ENCODE data around the gene CYP3A7.
"Not testable (repeated sequence)": the region's sequence is repeated elsewhere in the genome, so short reads cannot be mapped to it uniquely, and the experiment has no call there.

Gene CYP3A7

DNA sequence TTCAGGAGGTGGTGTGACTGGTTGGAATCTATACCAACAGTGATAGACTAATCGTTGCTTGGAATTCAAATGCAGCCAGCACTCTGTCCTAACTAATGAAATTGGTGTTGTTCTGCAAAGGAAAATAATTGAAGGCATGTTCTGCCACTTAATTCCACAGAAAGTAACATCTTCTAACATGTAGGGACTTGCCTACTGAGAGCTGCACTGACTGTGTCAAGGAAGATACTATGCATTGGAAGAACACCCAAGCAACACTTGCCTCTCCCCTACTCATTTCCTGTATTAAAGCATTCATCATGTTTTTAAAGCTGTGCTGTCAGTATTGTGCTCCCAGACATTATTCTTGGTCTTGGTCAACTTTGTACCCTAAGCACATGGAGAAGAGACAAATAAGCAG, 2.7 kb upstream of the CYP3A7 start:
- no peaks in the 10 kb centered on the region for H3K9me3 ChIP-seq (ENCODE audit: insufficient read depth, low read depth, low read length)
- H4K91ac ChIP-seq (ENCODE audit: low read depth, low read length): no peak overlapping the region
- no CpG with 5 or more reads among the region's 1 CpG for WGBS (ENCODE audit: extremely low coverage, insufficient coverage, insufficient read length)

DNA sequence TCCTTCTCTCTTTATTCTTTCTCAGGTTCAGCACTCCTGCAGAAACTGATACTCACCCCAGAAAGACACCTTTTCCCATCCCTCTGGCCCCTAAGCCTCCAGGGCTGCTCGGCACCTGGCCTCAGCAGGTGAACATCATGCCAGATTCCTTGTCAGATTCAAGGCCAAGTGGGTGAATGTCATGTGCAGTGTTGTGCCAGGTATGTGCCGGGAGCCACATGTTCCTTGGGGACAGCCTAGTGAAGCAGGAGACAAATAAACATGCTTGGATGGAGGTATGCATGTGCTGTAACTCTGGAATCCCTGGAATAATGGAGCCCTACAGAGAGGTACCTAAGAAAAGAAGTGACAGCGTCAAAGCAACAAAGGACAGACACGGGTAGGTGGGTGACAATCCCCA, 1.7 kb upstream of the CYP3A7 start:
- not testable (repeated sequence) for H2AK5ac ChIP-seq (ENCODE audit: low read length); H3K4me3 ChIP-seq (ENCODE audit: low read depth, low read length); H4K8ac ChIP-seq (ENCODE audit: low read depth, low read length); H3K79me1 ChIP-seq (ENCODE audit: low read length); H2BK12ac ChIP-seq (ENCODE audit: low read length); H4K91ac ChIP-seq (ENCODE audit: low read depth, low read length); H3K4ac ChIP-seq (ENCODE audit: low read depth, low read length); H3K18ac ChIP-seq (ENCODE audit: low read length); H2AFZ ChIP-seq (ENCODE audit: insufficient read depth, low read length, poor library complexity); H3K23ac ChIP-seq (ENCODE audit: low read length); H3K79me2 ChIP-seq (ENCODE audit: control insufficient read depth, insufficient read depth, low read length, poor library complexity); H2BK120ac ChIP-seq (ENCODE audit: insufficient read depth, low read length, poor library complexity); H3K27ac ChIP-seq (ENCODE audit: low read depth, low read length); H3K9ac ChIP-seq (ENCODE audit: low read length); H3K9me3 ChIP-seq (ENCODE audit: insufficient read depth, low read depth, low read length); DNase-seq; H3K36me3 ChIP-seq (ENCODE audit: control insufficient read depth in 1 of 2, insufficient read depth in 2 of 2, low read length in 2 of 2); H3K14ac ChIP-seq (ENCODE audit: low read length); H4K12ac ChIP-seq (ENCODE audit: low read depth, low read length); H2BK5ac ChIP-seq (ENCODE audit: low read depth, low read length, poor library complexity); H3K27me3 ChIP-seq (ENCODE audit: insufficient read depth, low read length); H3K4me2 ChIP-seq (ENCODE audit: low read length); H3K4me1 ChIP-seq (ENCODE audit: control insufficient read depth in 1 of 2, insufficient read depth in 2 of 2, low read length in 2 of 2)
- WGBS (ENCODE audit: extremely low coverage, insufficient coverage, insufficient read length): no CpG with 5 or more reads among the region's 4 CpGs

More for the DNA sequence above, 2.7 kb upstream of the CYP3A7 start:
- no peak overlapping the region for H3K23ac ChIP-seq (ENCODE audit: low read length)
- no peak overlapping the region for H3K18ac ChIP-seq (ENCODE audit: low read length)
- H3K27ac ChIP-seq (ENCODE audit: low read depth, low read length): no peak overlapping the region
- H2AFZ ChIP-seq (ENCODE audit: insufficient read depth, low read length, poor library complexity): no peak overlapping the region
- H3K4me1 ChIP-seq (ENCODE audit: control insufficient read depth in 1 of 2, insufficient read depth in 2 of 2, low read length in 2 of 2): peaks cover 6% of the 10 kb centered on the region in 2 experiments
- peaks cover 3% of the 10 kb centered on the region for H3K79me1 ChIP-seq (ENCODE audit: low read length)
- DNase-seq: peak in 1 of 2 donors; percentile 6
- H3K4me2 ChIP-seq (ENCODE audit: low read length): no peak overlapping the region
- H4K12ac ChIP-seq (ENCODE audit: low read depth, low read length): no peak overlapping the region
- no peak overlapping the region for H2AK5ac ChIP-seq (ENCODE audit: low read length)
- no peaks in the 10 kb centered on the region for H3K79me2 ChIP-seq (ENCODE audit: control insufficient read depth, insufficient read depth, low read length, poor library complexity)
- H3K27me3 ChIP-seq (ENCODE audit: insufficient read depth, low read length): no peaks in the 10 kb centered on the region
- no peak overlapping the region for H2BK5ac ChIP-seq (ENCODE audit: low read depth, low read length, poor library complexity)
- no peak overlapping the region for H3K4ac ChIP-seq (ENCODE audit: low read depth, low read length)
- H3K36me3 ChIP-seq (ENCODE audit: control insufficient read depth in 1 of 2, insufficient read depth in 2 of 2, low read length in 2 of 2): peaks cover 0 to 2% of the 10 kb centered on the region in 2 experiments
- H3K4me3 ChIP-seq (ENCODE audit: low read depth, low read length): no peak overlapping the region
- H2BK120ac ChIP-seq (ENCODE audit: insufficient read depth, low read length, poor library complexity): no peak overlapping the region
- H4K8ac ChIP-seq (ENCODE audit: low read depth, low read length): no peak overlapping the region
- H2BK12ac ChIP-seq (ENCODE audit: low read length): no peak overlapping the region
- H3K14ac ChIP-seq (ENCODE audit: low read length): no peak overlapping the region
- no peak overlapping the region for H3K9ac ChIP-seq (ENCODE audit: low read length)

DNA sequence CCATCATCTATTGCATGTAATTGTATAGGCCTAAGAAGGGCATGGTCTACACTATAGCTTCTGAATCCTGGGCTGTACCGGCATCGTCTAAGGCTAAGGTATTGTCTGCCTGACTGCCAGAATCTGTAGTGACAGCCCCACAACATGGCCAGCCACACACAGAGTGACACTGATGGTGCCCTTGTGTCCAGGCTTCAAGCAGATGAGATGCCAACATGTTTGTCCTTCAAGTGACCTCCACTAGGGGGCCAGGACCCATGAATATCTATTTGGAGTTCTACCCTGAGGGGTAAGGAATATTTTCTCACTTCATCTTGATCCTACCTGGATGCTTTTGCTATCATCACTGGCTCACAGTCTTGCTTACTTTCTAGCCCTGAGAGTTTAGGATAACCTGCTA, 1.5 kb downstream of the CYP3A7 start:
- no peak overlapping the region for H3K9ac ChIP-seq (ENCODE audit: low read length)
- no peak for DNase-seq
- H2BK5ac ChIP-seq (ENCODE audit: low read depth, low read length, poor library complexity): no peak overlapping the region
- no CpG with 5 or more reads among the region's 2 CpGs for WGBS (ENCODE audit: extremely low coverage, insufficient coverage, insufficient read length)
- H3K27ac ChIP-seq (ENCODE audit: low read depth, low read length): no peak overlapping the region
- H3K14ac ChIP-seq (ENCODE audit: low read length): no peak overlapping the region
- no peaks in the 10 kb centered on the region for H3K27me3 ChIP-seq (ENCODE audit: insufficient read depth, low read length)
- H2BK120ac ChIP-seq (ENCODE audit: insufficient read depth, low read length, poor library complexity): no peak overlapping the region
- no peaks in the 10 kb centered on the region for H3K36me3 ChIP-seq (ENCODE audit: control insufficient read depth in 1 of 2, insufficient read depth in 2 of 2, low read length in 2 of 2)
- H3K4me3 ChIP-seq (ENCODE audit: low read depth, low read length): no peak overlapping the region
- no peak overlapping the region for H3K23ac ChIP-seq (ENCODE audit: low read length)
- no peaks in the 10 kb centered on the region for H3K79me2 ChIP-seq (ENCODE audit: control insufficient read depth, insufficient read depth, low read length, poor library complexity)
- H2AK5ac ChIP-seq (ENCODE audit: low read length): no peak overlapping the region
- H4K8ac ChIP-seq (ENCODE audit: low read depth, low read length): no peak overlapping the region
- peaks cover 14 to 19% of the 10 kb centered on the region in 2 experiments for H3K4me1 ChIP-seq (ENCODE audit: control insufficient read depth in 1 of 2, insufficient read depth in 2 of 2, low read length in 2 of 2)
- no peak overlapping the region for H2AFZ ChIP-seq (ENCODE audit: insufficient read depth, low read length, poor library complexity)
- no peak overlapping the region for H3K4ac ChIP-seq (ENCODE audit: low read depth, low read length)
- no peaks in the 10 kb centered on the region for H3K9me3 ChIP-seq (ENCODE audit: insufficient read depth, low read depth, low read length)
- no peak overlapping the region for H3K4me2 ChIP-seq (ENCODE audit: low read length)
- H3K79me1 ChIP-seq (ENCODE audit: low read length): peaks cover 15% of the 10 kb centered on the region
- H2BK12ac ChIP-seq (ENCODE audit: low read length): no peak overlapping the region
- no peak overlapping the region for H4K12ac ChIP-seq (ENCODE audit: low read depth, low read length)
- H3K18ac ChIP-seq (ENCODE audit: low read length): no peak overlapping the region
- H4K91ac ChIP-seq (ENCODE audit: low read depth, low read length): no peak overlapping the region

DNA sequence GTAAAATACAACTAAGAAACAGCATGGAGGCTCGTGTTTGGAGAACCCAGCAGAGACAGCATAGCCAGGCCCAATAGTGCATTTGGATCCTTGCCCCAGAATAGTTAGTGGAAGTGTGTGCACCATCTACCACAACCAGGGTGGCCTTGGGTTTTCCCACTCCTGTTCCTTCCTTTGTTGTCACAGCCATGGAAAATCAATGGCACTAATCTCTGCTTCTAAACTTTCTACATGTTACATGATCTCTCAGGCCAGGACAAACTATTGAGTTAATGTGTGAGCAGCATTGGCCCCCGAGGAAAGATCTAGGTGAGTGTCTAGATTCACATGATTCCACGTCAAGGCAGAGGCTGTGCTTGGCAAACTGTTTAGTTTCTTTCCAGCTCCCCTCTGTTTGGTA, 2.0 kb downstream of the CYP3A7 start:
- H2AFZ ChIP-seq (ENCODE audit: insufficient read depth, low read length, poor library complexity): no peak overlapping the region
- H2AK5ac ChIP-seq (ENCODE audit: low read length): no peak overlapping the region
- no peak overlapping the region for H3K4me2 ChIP-seq (ENCODE audit: low read length)
- H4K91ac ChIP-seq (ENCODE audit: low read depth, low read length): no peak overlapping the region
- H3K27me3 ChIP-seq (ENCODE audit: insufficient read depth, low read length): no peaks in the 10 kb centered on the region
- H2BK12ac ChIP-seq (ENCODE audit: low read length): no peak overlapping the region
- no peaks in the 10 kb centered on the region for H3K36me3 ChIP-seq (ENCODE audit: control insufficient read depth in 1 of 2, insufficient read depth in 2 of 2, low read length in 2 of 2)
- H3K27ac ChIP-seq (ENCODE audit: low read depth, low read length): no peak overlapping the region
- no peak overlapping the region for H3K9ac ChIP-seq (ENCODE audit: low read length)
- no peak overlapping the region for H3K14ac ChIP-seq (ENCODE audit: low read length)
- no peak overlapping the region for H4K8ac ChIP-seq (ENCODE audit: low read depth, low read length)
- H3K18ac ChIP-seq (ENCODE audit: low read length): no peak overlapping the region
- no peak overlapping the region for H3K23ac ChIP-seq (ENCODE audit: low read length)
- H3K4me3 ChIP-seq (ENCODE audit: low read depth, low read length): no peak overlapping the region
- no peak for DNase-seq
- peaks cover 19% of the 10 kb centered on the region for H3K79me1 ChIP-seq (ENCODE audit: low read length)
- H2BK5ac ChIP-seq (ENCODE audit: low read depth, low read length, poor library complexity): no peak overlapping the region
- no peaks in the 10 kb centered on the region for H3K79me2 ChIP-seq (ENCODE audit: control insufficient read depth, insufficient read depth, low read length, poor library complexity)
- no peaks in the 10 kb centered on the region for H3K9me3 ChIP-seq (ENCODE audit: insufficient read depth, low read depth, low read length)
- H4K12ac ChIP-seq (ENCODE audit: low read depth, low read length): no peak overlapping the region
- WGBS (ENCODE audit: extremely low coverage, insufficient coverage, insufficient read length): no CpG with 5 or more reads among the region's 3 CpGs
- H2BK120ac ChIP-seq (ENCODE audit: insufficient read depth, low read length, poor library complexity): no peak overlapping the region
- H3K4me1 ChIP-seq (ENCODE audit: control insufficient read depth in 1 of 2, insufficient read depth in 2 of 2, low read length in 2 of 2): peaks cover 17 to 23% of the 10 kb centered on the region in 2 experiments
- no peak overlapping the region for H3K4ac ChIP-seq (ENCODE audit: low read depth, low read length)

Data from trophoblast cell (in vitro differentiated cells and primary cell).